HCT116 (cell line): Measurements from ENCODE around the gene VSIG10. TPM values are rescaled to one million over a fixed set of nuclear protein-coding genes. Genes with fewer than 3 reads are reported as not detected.
"Not testable (repeated sequence)": the region's sequence is repeated elsewhere in the genome, so short reads cannot be mapped to it uniquely, and the experiment has no call there.

Experiments
- ATAC-seq: fragments of 200-7000 bp; cut with Tn5 transposase; 2 replicates; pipeline ENCODE4 v1.9.1; 2020; ENCODE audit warnings: mild to moderate bottlenecking, moderate library complexity
- BruUV-seq: library from RNA; stranded (reverse); fragments of 400-500 nt; replicated peaks from 2 replicates; lab custom pipeline; 2021; lab: Mats Ljungman, UMichigan
- CTCF ChIA-PET: fragments of 300-600 bp; sonication (Branson Sonifier 250); formaldehyde crosslinking; loops from one replicate; lab custom pipeline; 2021; ENCODE audit warnings: antibody characterized with exemption; lab: Charles Lee
- POLR2A ChIA-PET: fragments of 300-600, 350-600 bp; sonication (Branson Sonifier 250); formaldehyde crosslinking; loops from one replicate; lab custom pipeline; 2021; ENCODE audit warnings: antibody characterized with exemption; lab: Charles Lee
- RAD21 ChIA-PET, 2 experiments: fragments of 300-600 bp; sonication (Branson Sonifier 250); formaldehyde crosslinking; loops; one replicate each; lab custom pipeline; 2023; ENCODE audit warnings: low total read pairs in 2 of 2; ENCODE audit not compliant: uncharacterized antibody in 2 of 2, unreplicated experiment in 2 of 2, low non-redundant PET in 1 of 2; lab: Charles Lee
- DNase-seq: peaks from one replicate; pipeline ENCODE4 v3.0.0-alpha.2; 2010; ENCODE audit warnings: low read depth, low spot score
- H2AFZ ChIP-seq: fragments of 200-600 bp; shearing (Covaris generic), sonication (generic); 2 replicates; pipeline ENCODE4 v1.6.1; 2017; ENCODE audit warnings: low read depth, mixed run types, mixed read lengths, antibody characterized with exemption, low read length; ENCODE audit not compliant: poor library complexity, severe bottlenecking
- H3K27ac ChIP-seq: 2 replicates; pipeline ENCODE4 v1.5.1; 2012; ENCODE audit warnings: low read depth, low read length
- H3K27me3 ChIP-seq: fragments of 200-600 bp; sonication (generic); 2 replicates; pipeline ENCODE4 v1.6.1; 2016; ENCODE audit warnings: mixed run types, low read length, mixed read lengths; ENCODE audit not compliant: insufficient read depth
- H3K36me3 ChIP-seq, 2 experiments: fragments of 200-500 bp in 1 of 2; fragments of 200-600 bp in 1 of 2; sonication (Bioruptor generic) in 1 of 2; sonication (generic) in 1 of 2; 2 replicates each; pipeline versions ENCODE4 v1.5.1 to v1.6.1; 2014 to 2016; ENCODE audit warnings: low read length in 2 of 2, inconsistent platforms in 1 of 2, mixed read lengths in 1 of 2, mixed run types in 1 of 2; ENCODE audit not compliant: insufficient read depth in 2 of 2, control insufficient read depth in 1 of 2
- H3K4me1 ChIP-seq, 2 experiments: fragments of 200-600 bp in 1 of 2; sonication (generic) in 1 of 2; 2 replicates each; pipeline versions ENCODE4 v1.5.1 to v1.6.1; 2012 to 2017; ENCODE audit warnings: low read length in 2 of 2, inconsistent platforms in 1 of 2, mild to moderate bottlenecking in 1 of 2, mixed read lengths in 1 of 2, mixed run types in 1 of 2, moderate library complexity in 1 of 2; ENCODE audit not compliant: insufficient read depth in 2 of 2, control insufficient read depth in 1 of 2
- H3K4me2 ChIP-seq: fragments of 200-600 bp; sonication (generic); 2 replicates; pipeline ENCODE4 v1.6.1; 2017; ENCODE audit warnings: mixed run types, low read length, mixed read lengths
- H3K4me3 ChIP-seq, 2 experiments: fragments of 200-600 bp in 1 of 2; sonication (generic) in 1 of 2; replicated peaks in 1 of 2; 2 replicates each; pipeline ENCODE4 v1.5.1; 2011 to 2016; ENCODE audit warnings: low read length in 2 of 2, control low read depth in 1 of 2, low read depth in 1 of 2, mild to moderate bottlenecking in 1 of 2, mixed read lengths in 1 of 2, mixed run types in 1 of 2
- H3K79me2 ChIP-seq: fragments of 200-600 bp; sonication (generic); 2 replicates; pipeline ENCODE4 v1.6.1; 2017; ENCODE audit warnings: mild to moderate bottlenecking, mixed run types, low read length, moderate library complexity, mixed read lengths; ENCODE audit not compliant: insufficient read depth
- H3K9ac ChIP-seq: fragments of 200-600 bp; sonication (generic); 2 replicates; pipeline ENCODE4 v1.6.1; 2016; ENCODE audit warnings: low read length, mixed read lengths
- H3K9me2 ChIP-seq: fragments of 200-600 bp; sonication (generic), shearing (Covaris generic); 2 replicates; pipeline ENCODE4 v1.6.1; 2017; ENCODE audit warnings: mixed run types, mild to moderate bottlenecking, moderate library complexity; ENCODE audit not compliant: insufficient read depth
- H3K9me3 ChIP-seq, 2 experiments: fragments of 200-500 bp in 1 of 2; fragments of 200-600 bp in 1 of 2; sonication (Bioruptor generic) in 1 of 2; sonication (generic) in 1 of 2; 2 replicates each; pipeline ENCODE4 v1.6.1; 2014 to 2017; ENCODE audit warnings: low read length in 2 of 2, mixed read lengths in 2 of 2, inconsistent platforms in 1 of 2, low read depth in 1 of 2, mild to moderate bottlenecking in 1 of 2, mixed run types in 1 of 2, moderate library complexity in 1 of 2; ENCODE audit not compliant: control insufficient read depth in 1 of 2, insufficient read depth in 1 of 2
- H4K20me1 ChIP-seq: fragments of 200-600 bp; sonication (generic), shearing (Covaris generic); 2 replicates; pipeline ENCODE4 v1.6.1; 2017; ENCODE audit warnings: mixed run types, mild to moderate bottlenecking, moderate library complexity; ENCODE audit not compliant: insufficient read depth
- ATF3 ChIP-seq: IDR thresholded peaks from 2 replicates; pipeline ENCODE4 v1.6.1; 2012
- CBX3 ChIP-seq: IDR thresholded peaks from 2 replicates; pipeline ENCODE4 v1.6.1; 2012; ENCODE audit warnings: low read depth
- CEBPB ChIP-seq: IDR thresholded peaks from 2 replicates; pipeline ENCODE4 v1.6.1; 2012; ENCODE audit warnings: low read depth
- ELF1 ChIP-seq: IDR thresholded peaks from 2 replicates; pipeline ENCODE4 v1.6.1; 2012; ENCODE audit warnings: low read depth, borderline replicate concordance
- EZH2 ChIP-seq: fragments of 200-600 bp; sonication (generic); IDR thresholded peaks from 2 replicates; pipeline ENCODE4 v1.6.1; 2017; ENCODE audit warnings: antibody characterized with exemption, mixed run types
- EZH2phosphoT487 ChIP-seq: fragments of 200-600 bp; IDR thresholded peaks from 2 replicates; pipeline ENCODE4 v1.6.1; 2018; ENCODE audit warnings: antibody characterized with exemption, borderline replicate concordance
- FOSL1 ChIP-seq: IDR thresholded peaks from 2 replicates; pipeline ENCODE4 v1.6.1; 2012; ENCODE audit warnings: low read depth
- JUND ChIP-seq: IDR thresholded peaks from 2 replicates; pipeline ENCODE4 v1.6.1; 2012
- POLR2A ChIP-seq: IDR thresholded peaks from 2 replicates; pipeline ENCODE4 v1.7.0; 2011; ENCODE audit warnings: borderline replicate concordance; ENCODE audit not compliant: insufficient read depth, insufficient read length; ENCODE audit errors: extremely low read depth
- RAD21 ChIP-seq: IDR thresholded peaks from 2 replicates; pipeline ENCODE4 v1.6.1; 2012; ENCODE audit warnings: low read depth, mild to moderate bottlenecking
- SIN3A ChIP-seq: IDR thresholded peaks from 2 replicates; pipeline ENCODE4 v1.6.1; 2012; ENCODE audit warnings: low read depth
- SP1 ChIP-seq: IDR thresholded peaks from 2 replicates; pipeline ENCODE4 v1.6.1; 2012; ENCODE audit warnings: low read depth
- SRF ChIP-seq: IDR thresholded peaks from 2 replicates; pipeline ENCODE4 v1.6.1; 2012; ENCODE audit warnings: low read depth
- TCF7L2 ChIP-seq: IDR thresholded peaks from 2 replicates; pipeline ENCODE4 v1.7.0; 2011; ENCODE audit warnings: borderline replicate concordance, inconsistent platforms; ENCODE audit not compliant: insufficient read depth, insufficient read length; ENCODE audit errors: extremely low read depth
- YY1 ChIP-seq: IDR thresholded peaks from 2 replicates; pipeline ENCODE4 v1.6.1; 2011; ENCODE audit warnings: low read length, low read depth, moderate library complexity, mild to moderate bottlenecking; ENCODE audit not compliant: insufficient replicate concordance; ENCODE audit errors: extremely low read depth
- ZBTB33 ChIP-seq: IDR thresholded peaks from 2 replicates; pipeline ENCODE4 v1.6.1; 2011; ENCODE audit warnings: mild to moderate bottlenecking, low read length, moderate library complexity; ENCODE audit not compliant: insufficient replicate concordance; ENCODE audit errors: extremely low read depth
- ZNF274 ChIP-seq: fragments of 200-500 bp; sonication (Bioruptor generic); IDR thresholded peaks from 2 replicates; pipeline ENCODE4 v1.6.1; 2014; ENCODE audit warnings: mild to moderate bottlenecking, low read depth, low read length, inconsistent platforms
- intact Hi-C: fragments of 100-400 bp; cut with micrococcal nuclease; formaldehyde crosslinking; loops from 2 replicates; pipeline ENCODE4 v1.10.0; 2022
- total RNA-seq: library from RNA; stranded (reverse); gene quantifications from one replicate; pipeline ENCODE4 v1.2.1, GENCODE V29; 2021; ENCODE audit not compliant: unreplicated experiment

Gene VSIG10
- total RNA-seq, 1 experiment from 2014 or later = 42.6 TPM

DNA sequence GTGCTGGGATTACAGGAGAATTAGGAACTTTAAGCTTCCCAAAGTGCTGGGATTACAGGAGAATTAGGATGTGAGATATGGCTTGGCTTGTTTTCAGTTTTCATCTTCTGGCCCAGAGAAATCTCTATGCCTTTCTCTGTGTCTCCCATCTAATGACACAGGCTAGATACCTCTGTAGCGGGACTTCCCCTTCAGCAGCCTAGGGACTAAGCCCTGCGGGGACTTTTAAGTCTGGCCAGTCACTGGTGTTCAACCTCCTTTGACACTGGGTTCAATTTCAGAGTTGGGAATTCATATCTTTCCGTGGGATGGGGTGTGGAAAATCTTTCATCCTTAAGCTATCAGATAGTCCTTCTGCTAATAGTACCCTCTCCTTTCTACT is 81.1 kb downstream of the VSIG10 start:
- Histone ChIP-seq H3K27ac (no peak overlapping the region), H3K36me3 (peaks cover 54 to 82% of the 10 kb centered on the region in 2 experiments), H3K9ac (no peak overlapping the region), H3K27me3 (no peaks in the 10 kb centered on the region), H3K9me3 (no peaks in the 10 kb centered on the region), H2AFZ (no peak overlapping the region), H3K9me2 (no peaks in the 10 kb centered on the region), H3K4me1 (peaks cover 2 to 6% of the 10 kb centered on the region in 2 experiments; a peak in 2 of 4 replicates), H3K4me2 (no peak overlapping the region), H4K20me1 (no peaks in the 10 kb centered on the region), H3K79me2 (peaks cover 45% of the 10 kb centered on the region), H3K4me3 (no peak overlapping the region)
- ChIA-PET RAD21 (no interaction called here), CTCF (no interaction called here), POLR2A (no interaction called here)
- ATAC-seq (no peak), DNase-seq (no peak)
- BruUV-seq = no TSS peak
- intact Hi-C loops = no loop called here
- TF ChIP-seq ZNF274 (no peak), TCF7L2 (no peak), ATF3 (no peak), CEBPB (no peak), EZH2 (no peak), RAD21 (no peak), SIN3A (no peak), FOSL1 (no peak), SP1 (no peak), EZH2phosphoT487 (no peak), SRF (no peak), ELF1 (no peak), JUND (no peak), ZBTB33 (no peak), YY1 (no peak), POLR2A (no peak), CBX3 (no peak)

DNA sequence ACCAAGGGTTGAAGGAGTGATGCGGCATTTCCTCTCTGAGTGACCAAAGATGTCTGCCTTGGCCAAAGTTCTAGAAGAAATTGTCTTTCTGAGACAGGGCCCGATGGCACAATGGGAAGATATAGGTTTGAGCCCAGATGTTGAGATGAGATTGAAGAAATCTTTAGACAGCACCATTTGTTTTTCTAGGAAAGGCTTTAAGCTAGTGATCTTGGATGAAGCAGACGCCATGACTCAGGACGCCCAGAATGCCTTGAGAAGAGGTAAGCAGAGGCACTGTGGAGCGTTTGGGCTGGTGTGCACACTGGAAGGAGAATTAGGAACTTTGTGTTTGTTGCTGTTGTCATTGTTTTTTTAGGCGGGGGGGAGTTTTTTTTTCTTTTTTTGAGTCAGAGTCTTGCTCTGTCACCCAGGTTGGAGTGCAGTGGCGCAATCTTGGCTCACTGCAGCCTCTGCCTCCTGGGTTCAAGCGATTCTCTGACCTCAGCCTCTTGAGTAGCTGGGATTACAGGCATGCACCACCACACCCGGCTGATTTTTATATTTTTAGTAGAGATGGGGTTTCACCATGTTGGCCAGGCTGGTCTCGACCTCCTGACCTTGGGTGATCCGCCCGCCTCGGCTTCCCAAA is 81.6 kb downstream of the VSIG10 start:
- H2AFZ ChIP-seq, H3K27ac ChIP-seq, POLR2A ChIA-PET, ATAC-seq, H3K9me3 ChIP-seq, RAD21 ChIA-PET, H3K4me3 ChIP-seq, H3K9me2 ChIP-seq, H3K9ac ChIP-seq, intact Hi-C loops, DNase-seq, H3K4me2 ChIP-seq, CTCF ChIA-PET, BruUV-seq, H3K27me3 ChIP-seq, H4K20me1 ChIP-seq: not testable (repeated sequence)
- peaks cover 51 to 81% of the 10 kb centered on the region in 2 experiments for H3K36me3 ChIP-seq
- peaks cover 50% of the 10 kb centered on the region for H3K79me2 ChIP-seq
- peaks cover 6 to 11% of the 10 kb centered on the region in 2 experiments; a peak in 2 of 4 replicates for H3K4me1 ChIP-seq
